ENCODE results near the gene DLL1.

- TF ChIP-seq, protein P1, sequence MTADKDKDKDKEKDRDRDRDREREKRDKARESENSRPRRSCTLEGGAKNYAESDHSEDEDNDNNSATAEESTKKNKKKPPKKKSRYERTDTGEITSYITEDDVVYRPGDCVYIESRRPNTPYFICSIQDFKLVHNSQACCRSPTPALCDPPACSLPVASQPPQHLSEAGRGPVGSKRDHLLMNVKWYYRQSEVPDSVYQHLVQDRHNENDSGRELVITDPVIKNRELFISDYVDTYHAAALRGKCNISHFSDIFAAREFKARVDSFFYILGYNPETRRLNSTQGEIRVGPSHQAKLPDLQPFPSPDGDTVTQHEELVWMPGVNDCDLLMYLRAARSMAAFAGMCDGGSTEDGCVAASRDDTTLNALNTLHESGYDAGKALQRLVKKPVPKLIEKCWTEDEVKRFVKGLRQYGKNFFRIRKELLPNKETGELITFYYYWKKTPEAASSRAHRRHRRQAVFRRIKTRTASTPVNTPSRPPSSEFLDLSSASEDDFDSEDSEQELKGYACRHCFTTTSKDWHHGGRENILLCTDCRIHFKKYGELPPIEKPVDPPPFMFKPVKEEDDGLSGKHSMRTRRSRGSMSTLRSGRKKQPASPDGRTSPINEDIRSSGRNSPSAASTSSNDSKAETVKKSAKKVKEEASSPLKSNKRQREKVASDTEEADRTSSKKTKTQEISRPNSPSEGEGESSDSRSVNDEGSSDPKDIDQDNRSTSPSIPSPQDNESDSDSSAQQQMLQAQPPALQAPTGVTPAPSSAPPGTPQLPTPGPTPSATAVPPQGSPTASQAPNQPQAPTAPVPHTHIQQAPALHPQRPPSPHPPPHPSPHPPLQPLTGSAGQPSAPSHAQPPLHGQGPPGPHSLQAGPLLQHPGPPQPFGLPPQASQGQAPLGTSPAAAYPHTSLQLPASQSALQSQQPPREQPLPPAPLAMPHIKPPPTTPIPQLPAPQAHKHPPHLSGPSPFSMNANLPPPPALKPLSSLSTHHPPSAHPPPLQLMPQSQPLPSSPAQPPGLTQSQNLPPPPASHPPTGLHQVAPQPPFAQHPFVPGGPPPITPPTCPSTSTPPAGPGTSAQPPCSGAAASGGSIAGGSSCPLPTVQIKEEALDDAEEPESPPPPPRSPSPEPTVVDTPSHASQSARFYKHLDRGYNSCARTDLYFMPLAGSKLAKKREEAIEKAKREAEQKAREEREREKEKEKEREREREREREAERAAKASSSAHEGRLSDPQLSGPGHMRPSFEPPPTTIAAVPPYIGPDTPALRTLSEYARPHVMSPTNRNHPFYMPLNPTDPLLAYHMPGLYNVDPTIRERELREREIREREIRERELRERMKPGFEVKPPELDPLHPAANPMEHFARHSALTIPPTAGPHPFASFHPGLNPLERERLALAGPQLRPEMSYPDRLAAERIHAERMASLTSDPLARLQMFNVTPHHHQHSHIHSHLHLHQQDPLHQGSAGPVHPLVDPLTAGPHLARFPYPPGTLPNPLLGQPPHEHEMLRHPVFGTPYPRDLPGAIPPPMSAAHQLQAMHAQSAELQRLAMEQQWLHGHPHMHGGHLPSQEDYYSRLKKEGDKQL (CRISPR knock-in tag; IDR thresholded peaks at IDR 0.05; ENCODE audit: borderline replicate concordance) = no peak
- TF ChIP-seq NCOA6 (IDR thresholded peaks at IDR 0.05) = no peak
- TF ChIP-seq ELF1 (tag; IDR thresholded peaks at IDR 0.05) = no peak
These were observed 12.2 kb downstream of the DLL1 start for GRCh38 chr6:170278743-170279094.
